OCI-LY1 (cell line): ENCODE results near the gene FRMD3.

Source experiments
- CTCF ChIP-seq: fragments of 200-600 bp; sonication (generic), shearing (Covaris generic); IDR thresholded peaks from 2 replicates; pipeline ENCODE4 v1.5.1; 2017; ENCODE audit warnings: mild to moderate bottlenecking, antibody characterized with exemption, low read length, moderate library complexity, mixed read lengths
- EZH2 ChIP-seq: fragments of 200-600 bp; sonication (generic), shearing (Covaris generic); IDR thresholded peaks from 2 replicates; pipeline ENCODE4 v1.8.0; 2017; ENCODE audit warnings: borderline replicate concordance, mixed run types, mild to moderate bottlenecking, antibody characterized with exemption, low read length, moderate library complexity, mixed read lengths

GRCh38 chr9:83327750-83328622 is 210.2 kb downstream of the FRMD3 start:
- no peak for TF ChIP-seq CTCF
- no peak for TF ChIP-seq EZH2
